ENCODE results near the gene DNMBP.

Gene DNMBP

DNA sequence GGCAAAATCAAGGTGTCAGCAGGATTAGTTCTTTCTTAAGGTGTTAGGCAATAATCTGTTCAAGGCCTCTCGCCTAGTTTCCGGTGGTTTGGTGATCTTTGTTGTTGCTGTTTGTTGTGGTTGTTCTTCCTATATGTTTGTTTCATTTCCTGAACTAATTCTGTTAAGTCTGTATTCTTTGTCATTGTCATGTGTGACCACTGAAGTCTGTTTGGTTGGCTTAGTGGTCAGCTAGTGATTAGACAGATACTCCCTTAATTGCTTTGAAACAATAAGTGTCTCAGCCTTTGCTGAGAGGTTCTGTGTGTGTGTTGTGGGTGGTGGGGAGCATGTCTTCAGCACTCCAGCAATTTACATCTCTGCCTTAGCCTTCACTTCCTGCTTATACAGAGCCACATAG is 181.3 kb downstream of the DNMBP start:
- TF ChIP-seq, protein P1, sequence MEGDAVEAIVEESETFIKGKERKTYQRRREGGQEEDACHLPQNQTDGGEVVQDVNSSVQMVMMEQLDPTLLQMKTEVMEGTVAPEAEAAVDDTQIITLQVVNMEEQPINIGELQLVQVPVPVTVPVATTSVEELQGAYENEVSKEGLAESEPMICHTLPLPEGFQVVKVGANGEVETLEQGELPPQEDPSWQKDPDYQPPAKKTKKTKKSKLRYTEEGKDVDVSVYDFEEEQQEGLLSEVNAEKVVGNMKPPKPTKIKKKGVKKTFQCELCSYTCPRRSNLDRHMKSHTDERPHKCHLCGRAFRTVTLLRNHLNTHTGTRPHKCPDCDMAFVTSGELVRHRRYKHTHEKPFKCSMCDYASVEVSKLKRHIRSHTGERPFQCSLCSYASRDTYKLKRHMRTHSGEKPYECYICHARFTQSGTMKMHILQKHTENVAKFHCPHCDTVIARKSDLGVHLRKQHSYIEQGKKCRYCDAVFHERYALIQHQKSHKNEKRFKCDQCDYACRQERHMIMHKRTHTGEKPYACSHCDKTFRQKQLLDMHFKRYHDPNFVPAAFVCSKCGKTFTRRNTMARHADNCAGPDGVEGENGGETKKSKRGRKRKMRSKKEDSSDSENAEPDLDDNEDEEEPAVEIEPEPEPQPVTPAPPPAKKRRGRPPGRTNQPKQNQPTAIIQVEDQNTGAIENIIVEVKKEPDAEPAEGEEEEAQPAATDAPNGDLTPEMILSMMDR (IDR thresholded peaks at IDR 0.05; ENCODE audit: low read length, missing control alignments): no peak
- H3K4me3 ChIP-seq (replicated peaks; ENCODE audit: low read depth, low read length): no peak overlapping the region
- DNase-seq (ENCODE audit: low read depth): no peak

DNA sequence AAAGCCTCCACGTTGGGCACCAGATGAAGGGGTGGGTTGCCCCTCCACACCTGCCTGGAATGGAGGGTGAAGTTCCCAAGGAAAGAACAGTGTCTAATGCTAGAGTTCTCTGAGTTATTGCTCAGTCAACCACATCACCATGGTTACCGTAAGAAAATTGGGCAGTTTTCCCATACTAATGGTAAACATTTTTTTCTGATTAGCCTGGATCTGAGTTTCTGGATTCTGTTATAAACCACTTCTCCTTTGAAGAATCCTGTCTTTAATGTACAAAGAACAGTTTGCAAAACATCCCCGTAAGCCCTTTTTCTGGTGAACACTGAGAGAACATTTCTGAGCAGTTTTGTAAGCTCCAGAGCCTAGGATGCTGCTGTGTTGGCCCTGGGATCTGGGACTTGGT is 181.8 kb downstream of the DNMBP start:
- H3K4me3 ChIP-seq (replicated peaks; ENCODE audit: low read depth, low read length): no peak overlapping the region
- TF ChIP-seq, protein P1 (IDR thresholded peaks at IDR 0.05; ENCODE audit: low read length, missing control alignments): no peak
- DNase-seq (ENCODE audit: low read depth): peak; percentile 35

Data from fibroblast of pulmonary artery (primary cell).